SK-N-SH treated with all-trans-retinoic acid at 6 μM for 48 hours (cell line): ENCODE measurements around the gene KRTAP5-10.

Experiments
- CREB5 ChIP-seq: fragments of 250-450 bp; sonication (Bioruptor Pico); IDR thresholded peaks from 2 replicates; pipeline ENCODE4 v1.5.1; 2020; ENCODE audit warnings: low read depth, mild to moderate bottlenecking, moderate library complexity
- CSRNP3 ChIP-seq: fragments of 250-450 bp; sonication (Bioruptor Pico); IDR thresholded peaks from 2 replicates; pipeline ENCODE4 v1.5.1; 2021; ENCODE audit warnings: mild to moderate bottlenecking, moderate library complexity
- ISL1 ChIP-seq: fragments of 250-450 bp; sonication (Bioruptor Pico); IDR thresholded peaks from 2 replicates; pipeline ENCODE4 v2.1.2; 2022; ENCODE audit warnings: mild to moderate bottlenecking, moderate library complexity
- PATZ1 ChIP-seq: fragments of 250-450 bp; sonication (Bioruptor Pico); IDR thresholded peaks from 2 replicates; pipeline ENCODE4 v1.8.0; 2020; ENCODE audit warnings: mild to moderate bottlenecking, moderate library complexity, borderline replicate concordance
- RARB ChIP-seq: fragments of 250-450 bp; sonication (Bioruptor Pico); IDR thresholded peaks from 2 replicates; pipeline ENCODE4 v1.8.0; 2021; ENCODE audit warnings: mild to moderate bottlenecking, moderate library complexity
- TSHZ2 ChIP-seq: fragments of 250-450 bp; sonication (Bioruptor Pico); IDR thresholded peaks from 2 replicates; pipeline ENCODE4 v1.5.0; 2020; ENCODE audit warnings: mild to moderate bottlenecking, moderate library complexity
- ZC3H10 ChIP-seq: fragments of 250-450 bp; sonication (Bioruptor Pico); IDR thresholded peaks from 2 replicates; pipeline ENCODE4 v1.5.1; 2021; ENCODE audit warnings: mild to moderate bottlenecking, moderate library complexity
- ZFP3 ChIP-seq: fragments of 250-450 bp; sonication (Bioruptor Pico); IDR thresholded peaks from 2 replicates; pipeline ENCODE4 v1.5.0; 2020; ENCODE audit warnings: mild to moderate bottlenecking, moderate library complexity
- ZNF565 ChIP-seq: fragments of 450-650 bp; formaldehyde crosslinking; conservative IDR thresholded peaks from 2 replicates; pipeline ENCODE4 v1.5.0; 2020; ENCODE audit warnings: low read depth, mild to moderate bottlenecking, moderate library complexity
- ZNF70 ChIP-seq: fragments of 450-650 bp; formaldehyde crosslinking; IDR thresholded peaks from 2 replicates; pipeline ENCODE4 v1.5.0; 2020; ENCODE audit warnings: mild to moderate bottlenecking, moderate library complexity

GRCh38 chr11:71535825-71536224, 29.5 kb upstream of the KRTAP5-10 start:
- TF ChIP-seq ZFP3 (CRISPR knock-in tag) (no peak), RARB (no peak), TSHZ2 (no peak), ZNF70 (no peak), PATZ1 (CRISPR knock-in tag) (no peak), CREB5 (CRISPR knock-in tag) (no peak), CSRNP3 (CRISPR knock-in tag) (no peak), ISL1 (CRISPR knock-in tag) (no peak), ZC3H10 (no peak), ZNF565 (CRISPR knock-in tag) (no peak)
